Gastroesophageal sphincter (tissue), 3 donors: ENCODE results near the gene OR52N5.

Experiments used
- POLR2A ChIP-seq, 2 donors: fragments of 450-650 bp; IDR thresholded peaks; one replicate each; pipeline ENCODE4 v1.6.1; 2017; ENCODE audit warnings: antibody characterized with exemption in 2 of 2, mild to moderate bottlenecking in 2 of 2, moderate library complexity in 1 of 2
- POLR2AphosphoS5 ChIP-seq: sonication (generic); formaldehyde crosslinking; IDR thresholded peaks from one replicate; pipeline ENCODE4 v1.6.1; 2017; ENCODE audit warnings: antibody characterized with exemption
- TF ChIP-seq, protein P1 (sequence below), 4 experiments: fragments of 200-600 bp in 2 of 4; fragments of 450-650 bp in 2 of 4; sonication (generic) in 1 of 4; IDR thresholded peaks; one replicate each; pipeline ENCODE4 v1.5.1; 2017 to 2019; ENCODE audit warnings: antibody characterized with exemption in 4 of 4, mild to moderate bottlenecking in 2 of 4, moderate library complexity in 2 of 4

DNA sequence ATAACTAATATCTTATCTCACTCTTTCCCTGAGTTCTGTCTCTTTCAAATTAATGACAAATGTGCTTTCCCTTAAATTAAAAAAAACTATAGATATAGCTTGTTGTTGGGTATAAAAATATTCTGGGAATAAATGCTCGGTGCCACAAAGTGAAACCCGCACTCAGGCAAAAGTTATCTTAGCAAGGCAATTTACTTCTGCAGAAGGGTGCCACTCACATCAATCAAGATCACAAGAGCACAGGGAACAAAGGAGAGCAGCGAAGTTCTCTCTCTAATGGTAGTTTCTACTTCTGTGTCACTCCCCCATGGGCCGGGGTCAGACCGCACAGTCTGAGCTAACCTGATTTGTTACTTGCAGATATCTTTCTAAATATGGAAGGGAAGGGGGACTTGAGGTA, 20.8 kb upstream of the OR52N5 start:
- TF ChIP-seq, protein P1, sequence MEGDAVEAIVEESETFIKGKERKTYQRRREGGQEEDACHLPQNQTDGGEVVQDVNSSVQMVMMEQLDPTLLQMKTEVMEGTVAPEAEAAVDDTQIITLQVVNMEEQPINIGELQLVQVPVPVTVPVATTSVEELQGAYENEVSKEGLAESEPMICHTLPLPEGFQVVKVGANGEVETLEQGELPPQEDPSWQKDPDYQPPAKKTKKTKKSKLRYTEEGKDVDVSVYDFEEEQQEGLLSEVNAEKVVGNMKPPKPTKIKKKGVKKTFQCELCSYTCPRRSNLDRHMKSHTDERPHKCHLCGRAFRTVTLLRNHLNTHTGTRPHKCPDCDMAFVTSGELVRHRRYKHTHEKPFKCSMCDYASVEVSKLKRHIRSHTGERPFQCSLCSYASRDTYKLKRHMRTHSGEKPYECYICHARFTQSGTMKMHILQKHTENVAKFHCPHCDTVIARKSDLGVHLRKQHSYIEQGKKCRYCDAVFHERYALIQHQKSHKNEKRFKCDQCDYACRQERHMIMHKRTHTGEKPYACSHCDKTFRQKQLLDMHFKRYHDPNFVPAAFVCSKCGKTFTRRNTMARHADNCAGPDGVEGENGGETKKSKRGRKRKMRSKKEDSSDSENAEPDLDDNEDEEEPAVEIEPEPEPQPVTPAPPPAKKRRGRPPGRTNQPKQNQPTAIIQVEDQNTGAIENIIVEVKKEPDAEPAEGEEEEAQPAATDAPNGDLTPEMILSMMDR (IDR thresholded peaks at IDR 0.05): no peak
- no peak for TF ChIP-seq POLR2AphosphoS5
- TF ChIP-seq POLR2A (IDR thresholded peaks at IDR 0.05): no peak
